Activated B cell treated with CpG ODN at 0.5 μM for 24 hours (primary cell): Measurements from ENCODE around the gene BAIAP2L1. TPM values are rescaled to one million over a fixed set of nuclear protein-coding genes. Genes with fewer than 3 reads are reported as not detected.

ENCODE experiments used
- ATAC-seq: fragments of 200-7000 bp; cut with Tn5 transposase; one replicate; pipeline ENCODE4 v1.10.0; 2021; ENCODE audit warnings: low read depth, mild to moderate bottlenecking, moderate library complexity
- CTCF ChIA-PET: fragments of 350-600 bp; sonication (Branson Sonifier 250); formaldehyde crosslinking; loops from one replicate; lab custom pipeline; 2021; ENCODE audit warnings: antibody characterized with exemption; lab: Charles Lee
- POLR2A ChIA-PET: fragments of 350-600 bp; sonication (Branson Sonifier 250); formaldehyde crosslinking; loops from one replicate; lab custom pipeline; 2021; ENCODE audit warnings: antibody characterized with exemption; lab: Charles Lee
- DNase-seq: peaks from one replicate; pipeline ENCODE4 v3.0.0; 2022
- H3K27ac Mint-ChIP-seq: one replicate; pipeline ENCODE4 v1.8.0; 2020; ENCODE audit warnings: mixed read lengths
- H3K27me3 Mint-ChIP-seq: one replicate; pipeline ENCODE4 v1.8.0; 2021; ENCODE audit warnings: mixed read lengths
- H3K36me3 Mint-ChIP-seq: one replicate; pipeline ENCODE4 v1.8.0; 2021; ENCODE audit warnings: low read depth, mixed read lengths
- H3K4me1 Mint-ChIP-seq: one replicate; pipeline ENCODE4 v1.8.0; 2021; ENCODE audit warnings: mixed read lengths
- H3K4me3 Mint-ChIP-seq: one replicate; pipeline ENCODE4 v1.8.0; 2020; ENCODE audit warnings: mild to moderate bottlenecking, mixed read lengths
- H3K9me3 Mint-ChIP-seq: one replicate; pipeline ENCODE4 v1.8.0; 2020; ENCODE audit warnings: mixed read lengths
- CTCF ChIP-seq: fragments of 200-600 bp; IDR thresholded peaks from one replicate; pipeline ENCODE4 v1.8.0; 2022; ENCODE audit warnings: antibody characterized with exemption, mild to moderate bottlenecking
- intact Hi-C: fragments of 100-400 bp; cut with micrococcal nuclease; formaldehyde crosslinking; loops from one replicate; pipeline ENCODE4 v1.15.1; 2024
- total RNA-seq: library from RNA; stranded (reverse); gene quantifications from 2 replicates; pipeline ENCODE4 v1.2.3, GENCODE V29; 2022

BAIAP2L1 gene
- total RNA-seq, 1 donor from 2014 or later = 8.1 TPM

- no peak for ATAC-seq
- no peak overlapping the region for H3K4me3 Mint-ChIP-seq
- ChIA-PET CTCF (interaction anchor here (0.7 kb wide), 1 partner anchor 62 kb away, joined by 3 read pairs; no protein-coding TSS in a partner anchor), POLR2A (no interaction called here)
- intact Hi-C loops = no loop called here
- no peaks in the 10 kb centered on the region for H3K9me3 Mint-ChIP-seq
- no peaks in the 10 kb centered on the region for H3K4me1 Mint-ChIP-seq
- no peaks in the 10 kb centered on the region for H3K27me3 Mint-ChIP-seq
- TF ChIP-seq CTCF = no peak
- DNase-seq = no peak
- no peak overlapping the region for H3K27ac Mint-ChIP-seq
- no peaks in the 10 kb centered on the region for H3K36me3 Mint-ChIP-seq
These were observed 41.5 kb downstream of the BAIAP2L1 start for GRCh38 chr7:98359395-98359794.

- H3K9me3 Mint-ChIP-seq = no peaks in the 10 kb centered on the region
- POLR2A ChIA-PET = no interaction called here
- H3K27me3 Mint-ChIP-seq = peaks cover 2% of the 10 kb centered on the region
- no peak overlapping the region for H3K27ac Mint-ChIP-seq
- ATAC-seq = no peak
- intact Hi-C loops = no loop called here
- no peak overlapping the region for H3K4me3 Mint-ChIP-seq
- no peak for DNase-seq
- H3K36me3 Mint-ChIP-seq = no peaks in the 10 kb centered on the region
- TF ChIP-seq CTCF = no peak
- CTCF ChIA-PET = no interaction called here
- H3K4me1 Mint-ChIP-seq = no peaks in the 10 kb centered on the region
These were observed 42.2 kb downstream of the BAIAP2L1 start for GRCh38 chr7:98358706-98359105.

GRCh38 chr7:98357751-98358161 lies 43.1 kb downstream of the BAIAP2L1 start:
- H3K4me1 Mint-ChIP-seq = no peaks in the 10 kb centered on the region
- no peaks in the 10 kb centered on the region for H3K9me3 Mint-ChIP-seq
- H3K36me3 Mint-ChIP-seq = no peaks in the 10 kb centered on the region
- ChIA-PET CTCF (no interaction called here), POLR2A (no interaction called here)
- H3K27ac Mint-ChIP-seq = no peak overlapping the region
- intact Hi-C loops = no loop called here
- no peak overlapping the region for H3K4me3 Mint-ChIP-seq
- ATAC-seq = no peak
- peaks cover 2% of the 10 kb centered on the region for H3K27me3 Mint-ChIP-seq
- no peak for TF ChIP-seq CTCF
- DNase-seq = no peak

- no peaks in the 10 kb centered on the region for H3K4me1 Mint-ChIP-seq
- ChIA-PET POLR2A (no interaction called here), CTCF (no interaction called here)
- DNase-seq (no peak), ATAC-seq (no peak)
- TF ChIP-seq CTCF = no peak
- peaks cover 2% of the 10 kb centered on the region for H3K9me3 Mint-ChIP-seq
- intact Hi-C loops = no loop called here
- H3K4me3 Mint-ChIP-seq = no peak overlapping the region
- H3K27ac Mint-ChIP-seq = no peak overlapping the region
- H3K36me3 Mint-ChIP-seq = no peaks in the 10 kb centered on the region
- H3K27me3 Mint-ChIP-seq = peaks cover 4% of the 10 kb centered on the region
These were observed 45.7 kb downstream of the BAIAP2L1 start for GRCh38 chr7:98355250-98355538.

GRCh38 chr7:98354511-98355249 lies 46.2 kb downstream of the BAIAP2L1 start:
- H3K27me3 Mint-ChIP-seq = peaks cover 4% of the 10 kb centered on the region
- no peak overlapping the region for H3K27ac Mint-ChIP-seq
- no peaks in the 10 kb centered on the region for H3K36me3 Mint-ChIP-seq
- intact Hi-C loops = no loop called here
- H3K9me3 Mint-ChIP-seq = peaks cover 2% of the 10 kb centered on the region
- H3K4me1 Mint-ChIP-seq = no peaks in the 10 kb centered on the region
- ChIA-PET POLR2A (no interaction called here), CTCF (no interaction called here)
- H3K4me3 Mint-ChIP-seq = no peak overlapping the region
- ATAC-seq (no peak), DNase-seq (no peak)
- no peak for TF ChIP-seq CTCF
